Measurements from ENCODE around the gene SYNDIG1.

The SYNDIG1 gene

GRCh38 chr20:24530131-24530680 lies 60.8 kb downstream of the SYNDIG1 start:
- no peak for DNase-seq (ENCODE audit: low read depth)
- TF ChIP-seq CTCF (IDR thresholded peaks at IDR 0.05; ENCODE audit: insufficient read depth, low read depth, low read length, missing control alignments), result no peak
- no peak overlapping the region for H3K4me3 ChIP-seq (ENCODE audit: low read length)

- DNase-seq (ENCODE audit: low read depth), result no peak
- no peak overlapping the region for H3K4me3 ChIP-seq (ENCODE audit: low read length)
- TF ChIP-seq CTCF (IDR thresholded peaks at IDR 0.05; ENCODE audit: insufficient read depth, low read depth, low read length, missing control alignments), result no peak
These were observed 61.8 kb downstream of the SYNDIG1 start for GRCh38 chr20:24531202-24531601.

- no peak for DNase-seq (ENCODE audit: low read depth)
- no peak overlapping the region for H3K4me3 ChIP-seq (ENCODE audit: low read length)
- TF ChIP-seq CTCF (IDR thresholded peaks at IDR 0.05; ENCODE audit: insufficient read depth, low read depth, low read length, missing control alignments), result no peak
These were observed 62.4 kb downstream of the SYNDIG1 start for GRCh38 chr20:24531631-24532419.

GRCh38 chr20:24533449-24533848 lies 64.0 kb downstream of the SYNDIG1 start:
- H3K4me3 ChIP-seq (ENCODE audit: low read length), result no peak overlapping the region
- DNase-seq (ENCODE audit: low read depth), result no peak
- TF ChIP-seq CTCF (IDR thresholded peaks at IDR 0.05; ENCODE audit: insufficient read depth, low read depth, low read length, missing control alignments), result no peak

GRCh38 chr20:24534282-24534681 lies 64.9 kb downstream of the SYNDIG1 start:
- no peak overlapping the region for H3K4me3 ChIP-seq (ENCODE audit: low read length)
- TF ChIP-seq CTCF (IDR thresholded peaks at IDR 0.05; ENCODE audit: insufficient read depth, low read depth, low read length, missing control alignments), result no peak
- DNase-seq (ENCODE audit: low read depth), result no peak

GRCh38 chr20:24535941-24536730 lies 66.7 kb downstream of the SYNDIG1 start:
- DNase-seq (ENCODE audit: low read depth), result no peak
- no peak for TF ChIP-seq CTCF (IDR thresholded peaks at IDR 0.05; ENCODE audit: insufficient read depth, low read depth, low read length, missing control alignments)
- no peak overlapping the region for H3K4me3 ChIP-seq (ENCODE audit: low read length)

Data from epithelial cell of esophagus (primary cell).